HepG2 (cell line): ENCODE results near the gene C2orf81. TPM values are rescaled to one million over a fixed set of nuclear protein-coding genes. Genes with fewer than 3 reads are reported as not detected.

ENCODE experiments used
- BCL3 ChIP-seq: sonication (generic); formaldehyde crosslinking; IDR thresholded peaks from 2 replicates; pipeline ENCODE4 v1.5.1; 2020; ENCODE audit warnings: mild to moderate bottlenecking, missing genetic modification reagents, moderate library complexity
- CAMTA2 ChIP-seq: sonication (generic); formaldehyde crosslinking; IDR thresholded peaks from 2 replicates; pipeline ENCODE4 v1.4.0; 2020; ENCODE audit warnings: mild to moderate bottlenecking, missing genetic modification reagents, borderline replicate concordance
- CENPX ChIP-seq: sonication (generic); formaldehyde crosslinking; IDR thresholded peaks from 2 replicates; pipeline ENCODE4 v1.9.0; 2021; ENCODE audit warnings: mild to moderate bottlenecking, missing genetic modification reagents, moderate library complexity
- CSRNP2 ChIP-seq: sonication (generic); formaldehyde crosslinking; conservative IDR thresholded peaks from 2 replicates; pipeline ENCODE4 v1.8.0; 2022; ENCODE audit warnings: low read depth, missing genetic modification reagents
- DMAP1 ChIP-seq: IDR thresholded peaks from 2 replicates; pipeline ENCODE4 v1.6.1; 2016
- DMTF1 ChIP-seq: sonication (generic); formaldehyde crosslinking; IDR thresholded peaks from 2 replicates; pipeline ENCODE4 v1.4.0; 2020; ENCODE audit warnings: mild to moderate bottlenecking, missing genetic modification reagents
- REXO4 ChIP-seq: sonication (generic); formaldehyde crosslinking; IDR thresholded peaks from 2 replicates; pipeline ENCODE4 v1.8.0; 2022; ENCODE audit warnings: missing genetic modification reagents, mild to moderate bottlenecking, borderline replicate concordance
- SP5 ChIP-seq: IDR thresholded peaks from 2 replicates; pipeline ENCODE4 v1.6.1; 2016; ENCODE audit warnings: low read depth, borderline replicate concordance
- TAF1 ChIP-seq: sonication (generic); formaldehyde crosslinking; IDR thresholded peaks from 2 replicates; pipeline ENCODE4 v1.4.0; 2020; ENCODE audit warnings: missing genetic modification reagents
- TOPORS ChIP-seq: sonication (generic); formaldehyde crosslinking; IDR thresholded peaks from 2 replicates; pipeline ENCODE4 v1.8.0; 2023; ENCODE audit warnings: mild to moderate bottlenecking, missing genetic modification reagents
- ZNF235 ChIP-seq: sonication (generic); formaldehyde crosslinking; IDR thresholded peaks from 2 replicates; pipeline ENCODE4 v1.8.1; 2023; ENCODE audit warnings: mild to moderate bottlenecking, missing genetic modification reagents, borderline replicate concordance
- ZNF329 ChIP-seq: sonication (generic); formaldehyde crosslinking; IDR thresholded peaks from 2 replicates; pipeline ENCODE4 v1.9.0; 2021; ENCODE audit warnings: low read depth, mild to moderate bottlenecking, missing genetic modification reagents
- ZNF512B ChIP-seq: sonication (generic); formaldehyde crosslinking; IDR thresholded peaks from 2 replicates; pipeline ENCODE4 v1.5.1; 2020; ENCODE audit warnings: missing genetic modification reagents, mild to moderate bottlenecking, borderline replicate concordance
- ZNF574 ChIP-seq: sonication (generic); formaldehyde crosslinking; IDR thresholded peaks from 2 replicates; pipeline ENCODE4 v1.4.0; 2020; ENCODE audit warnings: missing genetic modification reagents
- ZNF597 ChIP-seq: sonication (generic); formaldehyde crosslinking; IDR thresholded peaks from 2 replicates; pipeline ENCODE4 v1.5.0; 2020; ENCODE audit warnings: missing genetic modification reagents
- polyA plus RNA-seq, 8 experiments: library from polyadenylated mRNA; depleted of rRNA in 3 of 8; stranded (reverse) in 7 of 8; unstranded in 1 of 8; fragments of >200 nt; fragmentation: Illumina TruSeq in 4 of 8; extraction: Trizol in 4 of 8; gene quantifications; 2 replicates each; pipeline versions ENCODE4 v1.2.1 to v1.2.3, GENCODE V29; 2011 to 2016; ENCODE audit warnings: low read depth in 4 of 8, missing spikeins in 1 of 8, mixed read lengths in 1 of 8; ENCODE audit not compliant: insufficient read depth in 1 of 8
- total RNA-seq, 5 experiments: library from RNA; depleted of rRNA; stranded (reverse); fragments of >200 nt; fragmentation: Illumina TruSeq; extraction: Trizol; gene quantifications; 2 replicates each; pipeline ENCODE4 v1.2.3, GENCODE V29; 2016; ENCODE audit warnings: low read depth in 1 of 5

The C2orf81 gene
- total and polyA plus RNA-seq, 2 of the 13 experiments (the other 11 are each of a cell fraction or from before 2014, with no cell fraction given), result 0.15 to 0.17 TPM

GRCh38 chr2:74454654-74455511, 33.5 kb upstream of the C2orf81 start, which contains the start of gene INO80B (continued):
- TF ChIP-seq SP5 (peak; percentile 94), ZNF574 (CRISPR knock-in tag) (peak; percentile 97), ZNF512B (peak; percentile 68; the same call in 1 of the 2 replicates), TAF1 (CRISPR knock-in tag) (peak; percentile 64; the same call in 1 of the 2 replicates), CSRNP2 (no peak), ZNF597 (CRISPR knock-in tag) (no peak), DMAP1 (CRISPR knock-in tag) (peak; percentile 90), DMTF1 (CRISPR knock-in tag) (no peak), ZNF329 (CRISPR knock-in tag) (no peak; the same call in 1 of the 2 replicates), CENPX (CRISPR knock-in tag) (no peak), CAMTA2 (CRISPR knock-in tag) (peak; percentile 95; the same call in 1 of the 2 replicates), TOPORS (peak; percentile 91), BCL3 (CRISPR knock-in tag) (peak; percentile 88), ZNF235 (CRISPR knock-in tag) (peak; percentile 77; the same call in 1 of the 2 replicates), REXO4 (CRISPR knock-in tag) (no peak)
